SU-DHL-6 (cell line): ENCODE measurements around the gene ARRB1.

ENCODE experiments used
- CTCF ChIP-seq: fragments of 200-600 bp; sonication (generic); IDR thresholded peaks from one replicate; pipeline ENCODE4 v1.5.1; 2017; ENCODE audit warnings: antibody characterized with exemption, mild to moderate bottlenecking, low read length, moderate library complexity; ENCODE audit not compliant: insufficient read depth, poor library complexity, severe bottlenecking
- EZH2phosphoT487 ChIP-seq: fragments of 200-600 bp; sonication (generic), shearing (Covaris generic); conservative IDR thresholded peaks from 2 replicates; pipeline ENCODE4 v1.6.1; 2018; ENCODE audit warnings: mild to moderate bottlenecking, antibody characterized with exemption, low read length, moderate library complexity, mixed read lengths

DNA sequence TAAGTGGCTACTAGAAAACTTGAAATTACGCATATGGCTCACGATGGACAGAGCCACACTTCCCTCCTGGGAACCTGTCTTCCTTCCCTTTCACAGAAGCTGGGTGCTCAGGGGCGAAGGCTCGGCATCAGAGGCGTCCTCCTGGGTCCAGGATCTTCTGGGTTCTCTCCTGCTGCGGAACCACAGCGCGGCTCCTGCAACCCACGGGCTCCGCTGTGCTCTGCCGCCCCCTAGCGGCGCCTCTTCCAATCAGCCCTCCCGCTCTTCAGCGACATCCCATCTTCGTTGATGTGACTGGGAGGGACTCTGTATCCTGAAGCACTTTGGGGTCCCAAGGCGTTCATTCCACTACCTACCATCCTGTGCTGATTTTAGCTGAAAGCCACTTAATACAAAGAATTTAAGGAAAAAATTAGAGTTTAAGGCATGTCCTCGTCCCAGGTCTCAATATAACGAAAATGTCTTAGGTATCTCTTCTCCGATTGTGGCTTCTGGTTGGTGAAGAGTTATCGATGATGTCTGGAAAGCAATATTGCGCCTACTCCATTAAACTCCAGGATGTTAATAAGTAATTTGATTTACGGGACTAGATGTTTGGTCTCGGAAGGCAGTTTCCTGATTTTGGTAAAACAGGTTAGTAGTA is 33.1 kb upstream of the ARRB1 start:
- TF ChIP-seq EZH2phosphoT487: no peak
- TF ChIP-seq CTCF: peak; percentile 85
